ENCODE measurements around the gene HDGFL2.

The HDGFL2 gene

GRCh38 chr19:4499855-4500254 lies 27.8 kb downstream of the HDGFL2 start:
- no peak for DNase-seq

GRCh38 chr19:4500841-4501591 lies 28.9 kb downstream of the HDGFL2 start:
- DNase-seq, result no peak

GRCh38 chr19:4501691-4502090 lies 29.6 kb downstream of the HDGFL2 start:
- no peak for DNase-seq

GRCh38 chr19:4502282-4503131 lies 30.4 kb downstream of the HDGFL2 start:
- DNase-seq, result no peak

- DNase-seq, result no peak
These were observed 31.2 kb downstream of the HDGFL2 start for GRCh38 chr19:4503132-4503824.

GRCh38 chr19:4503825-4504170 lies 31.7 kb downstream of the HDGFL2 start:
- DNase-seq, result no peak

GRCh38 chr19:4504297-4504701 lies 32.2 kb downstream of the HDGFL2 start:
- DNase-seq, result no peak

GRCh38 chr19:4504891-4505569 lies 32.9 kb downstream of the HDGFL2 start:
- DNase-seq, result no peak

- no peak for DNase-seq
These were observed 33.7 kb downstream of the HDGFL2 start for GRCh38 chr19:4505570-4506448.

- peak; percentile 77 for DNase-seq
These were observed 34.5 kb downstream of the HDGFL2 start for GRCh38 chr19:4506449-4507149.

GRCh38 chr19:4507150-4507452 lies 35.0 kb downstream of the HDGFL2 start:
- DNase-seq, result no peak

- DNase-seq, result no peak
These were observed 35.7 kb downstream of the HDGFL2 start for GRCh38 chr19:4507804-4508203.

- DNase-seq, result no peak
These were observed 36.6 kb downstream of the HDGFL2 start for GRCh38 chr19:4508698-4509097.

- no peak for DNase-seq
These were observed 38.5 kb downstream of the HDGFL2 start for GRCh38 chr19:4510435-4511255.

GRCh38 chr19:4511300-4512054 lies 39.4 kb downstream of the HDGFL2 start:
- no peak for DNase-seq

- no peak for DNase-seq
These were observed 40.0 kb downstream of the HDGFL2 start for GRCh38 chr19:4512070-4512469.

GRCh38 chr19:4513248-4513647 lies 41.2 kb downstream of the HDGFL2 start:
- DNase-seq, result no peak

- DNase-seq, result no peak
These were observed 43.6 kb downstream of the HDGFL2 start for GRCh38 chr19:4515732-4516131.

GRCh38 chr19:4516199-4516938 lies 44.3 kb downstream of the HDGFL2 start:
- DNase-seq, result no peak
